ENCODE data around the gene NSUN4.

The NSUN4 gene

DNA sequence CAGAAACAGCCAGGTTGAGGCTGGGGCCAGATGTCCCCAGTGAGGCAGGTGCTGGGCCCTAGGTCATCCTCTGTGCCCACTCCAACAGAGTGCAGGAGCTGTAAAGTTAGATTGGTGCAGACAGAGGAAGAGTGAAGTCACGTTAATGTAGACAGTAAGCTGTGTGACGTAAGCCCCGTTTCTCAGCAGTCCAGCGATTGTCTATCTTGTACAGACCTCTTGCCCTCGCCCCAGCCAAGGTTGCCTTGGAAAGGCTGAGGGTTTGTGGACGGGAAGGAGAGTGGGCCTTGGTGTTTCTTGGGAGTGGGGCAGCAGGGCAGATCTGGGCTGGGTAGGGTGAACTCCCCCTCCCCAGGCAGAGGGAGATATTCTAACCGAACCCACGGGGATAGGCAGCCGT is 67.0 kb downstream of the NSUN4 start:
- no peak for DNase-seq (ENCODE audit: low spot score)

DNA sequence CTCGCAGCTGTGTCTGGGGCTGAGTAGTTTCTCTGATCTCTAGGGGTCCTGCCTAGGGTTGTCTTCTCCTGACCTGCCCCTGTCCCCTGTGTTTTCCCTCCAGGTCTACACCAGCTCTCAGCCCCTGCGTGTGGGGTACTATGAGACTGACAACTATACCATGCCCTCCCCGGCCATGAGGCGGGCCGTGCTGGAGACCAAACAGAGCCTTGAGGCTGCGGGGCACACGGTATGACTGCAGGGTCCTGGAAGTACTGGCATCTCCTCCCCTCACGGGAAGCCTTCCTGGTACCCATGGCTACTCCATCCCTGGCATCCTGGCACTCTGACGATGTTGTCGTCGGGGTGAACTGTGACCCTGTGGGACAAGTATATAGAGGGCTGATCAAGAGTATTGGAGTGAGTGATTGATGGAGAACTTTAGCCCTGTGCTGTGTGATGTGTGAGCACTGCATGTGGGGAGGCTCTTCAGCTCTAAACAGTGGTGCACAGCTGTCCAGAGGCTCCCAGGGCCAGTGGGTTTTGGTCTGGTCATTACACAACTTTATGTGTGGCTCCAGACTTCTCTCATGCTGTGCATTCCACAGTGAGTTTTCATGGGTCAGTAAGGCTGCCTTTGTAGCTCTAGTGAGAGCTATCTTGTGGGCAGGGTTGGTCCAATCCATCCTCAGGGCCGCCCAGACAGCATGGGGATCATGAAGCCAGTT is 67.9 kb downstream of the NSUN4 start:
- DNase-seq (ENCODE audit: low spot score) = no peak

DNA sequence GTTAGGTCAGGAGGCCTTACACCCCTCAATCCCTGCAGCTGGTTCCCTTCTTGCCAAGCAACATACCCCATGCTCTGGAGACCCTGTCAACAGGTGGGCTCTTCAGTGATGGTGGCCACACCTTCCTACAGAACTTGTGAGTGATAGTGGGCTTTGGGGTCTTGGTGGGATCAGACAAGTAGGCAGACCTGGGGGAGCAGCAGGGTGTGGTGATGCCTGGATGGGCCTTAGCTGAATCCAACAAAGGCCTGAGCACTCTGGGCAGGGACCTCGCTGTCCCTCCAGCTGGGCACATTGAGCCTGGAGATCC is 68.4 kb downstream of the NSUN4 start:
- DNase-seq (ENCODE audit: low spot score) = no peak

DNA sequence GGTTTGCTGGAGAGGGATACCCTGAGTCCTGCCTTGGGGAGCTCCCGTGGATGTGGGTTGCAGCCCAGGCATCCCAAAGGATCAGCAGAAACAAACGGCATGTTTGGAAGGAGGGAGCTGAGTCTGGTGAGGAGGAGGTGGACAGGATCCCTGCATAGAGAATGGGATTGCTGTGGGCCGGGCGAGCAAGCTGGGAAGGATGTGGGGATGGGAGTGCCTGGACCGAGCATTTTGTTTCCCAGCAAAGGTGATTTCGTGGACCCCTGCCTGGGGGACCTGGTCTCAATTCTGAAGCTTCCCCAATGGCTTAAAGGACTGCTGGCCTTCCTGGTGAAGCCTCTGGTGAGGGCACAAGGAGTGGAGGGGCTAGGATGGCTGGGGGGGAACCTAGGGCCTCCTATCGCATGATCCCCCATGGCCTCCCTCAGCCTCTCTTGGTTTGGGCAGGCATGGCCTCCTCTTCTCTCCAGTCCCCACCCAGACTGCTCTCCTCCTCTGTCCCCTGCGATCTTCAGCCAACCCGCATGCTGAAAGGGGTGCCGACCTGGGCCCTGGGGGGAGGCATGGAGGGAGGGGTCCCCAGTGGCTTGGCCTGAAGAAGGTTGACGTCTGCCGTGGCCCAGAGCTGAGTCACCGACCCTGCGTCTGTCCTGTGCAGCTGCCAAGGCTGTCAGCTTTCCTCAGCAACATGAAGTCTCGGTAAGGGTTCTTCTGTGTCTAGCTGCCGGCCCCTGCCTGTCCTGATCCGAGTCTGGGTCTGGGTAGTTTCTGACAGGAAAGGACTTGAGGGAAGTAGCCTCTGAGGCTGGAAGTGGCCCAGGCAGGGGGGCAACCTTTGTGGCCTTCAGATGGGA is 69.8 kb downstream of the NSUN4 start:
- DNase-seq (ENCODE audit: low spot score) = no peak

DNA sequence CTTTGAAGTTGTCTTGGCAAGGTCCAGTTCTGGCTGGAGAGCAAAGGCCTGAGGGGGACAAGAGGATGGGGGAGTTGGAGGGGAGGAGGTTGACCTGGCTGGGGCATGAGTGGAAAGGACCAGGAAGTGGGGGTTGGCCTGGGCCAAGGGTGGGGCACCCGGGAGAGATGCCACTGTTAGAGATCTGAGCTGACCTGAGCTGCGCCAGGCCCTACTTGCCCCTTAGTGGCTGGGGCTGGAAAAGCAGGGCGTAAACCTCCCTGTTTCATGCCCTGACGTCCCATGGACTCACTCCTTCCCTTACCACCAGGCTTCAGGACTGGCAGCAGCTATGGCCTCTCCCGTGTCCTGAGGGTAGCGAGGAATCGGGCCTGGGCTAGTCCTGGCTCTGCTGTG is 70.4 kb downstream of the NSUN4 start:
- no peak for DNase-seq (ENCODE audit: low spot score)
